GM20000 (cell line): Measurements from ENCODE around the gene CAGE1.

Experiments used
- DNase-seq: peaks from one replicate; pipeline ENCODE4 v3.0.0; 2012; ENCODE audit warnings: low spot score
- CTCF ChIP-seq: IDR thresholded peaks from 2 replicates; pipeline ENCODE4 v1.5.1; 2012; ENCODE audit warnings: mild to moderate bottlenecking, control low read depth; ENCODE audit errors: extremely low read depth, missing control alignments

The CAGE1 gene

GRCh38 chr6:7431674-7432390, 42.3 kb upstream of the CAGE1 start:
- TF ChIP-seq CTCF, result no peak
- no peak for DNase-seq

- DNase-seq, result no peak
- TF ChIP-seq CTCF, result no peak
These were observed 41.8 kb upstream of the CAGE1 start for GRCh38 chr6:7431313-7431673.

GRCh38 chr6:7426447-7427169, 37.1 kb upstream of the CAGE1 start:
- no peak for DNase-seq
- TF ChIP-seq CTCF, result no peak

DNA sequence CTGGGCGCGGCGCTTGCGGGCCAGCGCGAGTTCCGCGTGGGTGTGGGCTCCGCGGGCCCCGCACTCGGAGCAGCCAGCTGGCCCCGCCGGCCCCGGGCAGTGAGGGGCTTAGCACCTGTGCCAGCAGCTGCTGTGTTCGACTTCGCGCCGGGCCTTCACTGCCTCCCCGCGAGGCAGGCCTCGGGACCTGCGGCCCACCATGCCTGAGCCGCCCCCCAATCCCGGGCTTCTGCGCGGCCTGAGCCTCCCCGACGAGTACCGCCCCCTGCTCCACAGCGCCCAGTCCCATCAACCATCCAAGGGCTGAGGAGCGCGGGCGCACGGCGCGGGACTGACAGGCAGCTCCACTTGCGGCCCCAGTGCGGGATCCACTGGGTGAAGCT, 36.3 kb upstream of the CAGE1 start:
- TF ChIP-seq CTCF, result no peak
- DNase-seq, result no peak

DNA sequence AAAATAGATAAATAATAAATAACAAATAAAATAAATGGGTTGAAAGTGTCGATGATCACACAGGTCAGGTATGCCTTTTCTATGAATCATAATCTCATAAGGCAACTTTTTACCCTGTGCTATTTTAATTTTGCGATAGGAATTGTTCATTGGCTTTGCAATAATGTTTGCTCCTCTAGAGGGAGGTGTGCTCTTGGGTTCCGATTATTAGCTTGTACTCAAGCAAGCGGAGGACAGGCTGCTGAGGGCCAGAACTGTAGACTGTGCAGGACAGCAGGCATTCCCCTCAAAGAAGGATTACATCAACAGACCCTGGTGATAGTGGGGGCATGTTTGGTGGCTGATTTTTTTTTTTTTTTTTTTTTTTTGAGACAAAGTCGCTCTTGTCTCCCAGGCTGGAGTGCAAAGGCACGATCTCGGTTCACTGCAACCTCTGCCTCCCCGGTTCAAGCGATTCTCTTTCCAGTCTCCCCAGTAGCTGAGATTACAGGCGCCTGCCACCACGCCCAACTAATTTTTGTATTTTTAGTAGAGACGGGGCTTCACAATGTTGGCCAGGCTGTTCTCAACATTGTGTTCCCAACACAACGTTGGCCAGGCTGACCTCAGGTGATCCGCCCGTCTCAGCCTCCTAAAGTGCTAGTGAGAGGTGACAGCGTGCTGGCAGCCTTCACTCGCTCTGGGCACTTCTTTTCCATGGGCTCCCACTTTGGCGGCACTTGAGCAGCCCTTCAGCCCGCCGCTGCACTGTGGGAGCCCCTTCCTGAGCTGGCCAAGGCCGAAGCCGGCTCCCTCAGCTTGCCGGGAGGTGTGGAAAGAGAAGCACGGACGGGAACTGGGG, 35.6 kb upstream of the CAGE1 start:
- TF ChIP-seq CTCF, result no peak
- DNase-seq, result no peak

GRCh38 chr6:7424058-7424457, 34.5 kb upstream of the CAGE1 start:
- DNase-seq, result no peak
- TF ChIP-seq CTCF, result no peak

DNA sequence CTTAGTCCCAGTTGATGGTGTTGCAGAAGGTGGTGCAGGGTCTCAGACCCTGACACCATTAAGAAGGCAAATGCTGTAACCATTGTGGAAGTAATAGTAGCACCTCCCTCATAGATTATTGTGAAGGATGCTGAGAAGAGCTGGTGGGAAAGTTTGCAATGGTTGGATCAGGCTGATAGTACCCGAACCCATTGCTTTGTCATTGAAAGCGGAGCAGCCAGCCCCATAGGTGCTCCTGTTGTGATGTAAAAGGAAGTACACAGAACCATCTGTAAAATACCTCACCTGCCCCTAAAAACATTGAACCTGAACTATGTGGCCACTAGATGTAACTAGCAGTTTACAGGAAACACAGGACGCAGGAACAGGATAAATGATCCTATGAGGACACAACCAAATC, 31.5 kb upstream of the CAGE1 start:
- no peak for TF ChIP-seq CTCF
- no peak for DNase-seq
